ENCODE measurements around the gene KLRC4. TPM values are rescaled to one million over a fixed set of nuclear protein-coding genes. Genes with fewer than 3 reads are reported as not detected.
"Not testable (repeated sequence)": the region's sequence is repeated elsewhere in the genome, so short reads cannot be mapped to it uniquely, and the experiment has no call there.

The KLRC4 gene
- total RNA-seq, 2 experiments from 2014 or later, result 9.3 to 9.9 TPM

GRCh38 chr12:10384191-10384590 is 25.4 kb downstream of the KLRC4 start:
- no TSS peak for BruUV-seq (replicated peaks)
- intact Hi-C loops (cut with micrococcal nuclease; ENCODE audit: unreplicated experiment), result no loop called here
- ChIA-PET CTCF (ENCODE audit: unreplicated experiment) (no interaction called here), POLR2A (interaction anchor here (0.6 to 1.6 kb wide), 3 partner anchors 13 to 175 kb away, joined by 3 to 7 read pairs (median 3); no protein-coding TSS in a partner anchor)
- no peak overlapping the region for H3K4me3 ChIP-seq (ENCODE audit: low read depth, low read length, poor library complexity, severe bottlenecking)
- H2AFZ ChIP-seq (ENCODE audit: low read length), result no peak overlapping the region
- peaks cover 66% of the 10 kb centered on the region for H3K36me3 ChIP-seq (ENCODE audit: insufficient read depth, low read length)
- no peak overlapping the region for H3K4me2 ChIP-seq (ENCODE audit: low read length)
- no peak for DNase-seq (ENCODE audit: low spot score)
- TF ChIP-seq CTCF (conservative IDR thresholded peaks at IDR 0.05; ENCODE audit: low read length) (no peak), EZH2phosphoT487 (IDR thresholded peaks at IDR 0.05; ENCODE audit: borderline replicate concordance, low read depth, low read length) (no peak)
- H3K4me1 ChIP-seq (ENCODE audit: insufficient read depth, low read length, poor library complexity, severe bottlenecking), result peaks cover 23% of the 10 kb centered on the region
- H4K20me1 ChIP-seq (ENCODE audit: insufficient read depth, low read length), result no peaks in the 10 kb centered on the region
- H3K9me2 ChIP-seq (ENCODE audit: insufficient read depth, low read length), result no peaks in the 10 kb centered on the region
- H3K9me3 ChIP-seq (ENCODE audit: low read length), result peaks cover 40% of the 10 kb centered on the region
- H3K27ac ChIP-seq (ENCODE audit: low read depth, low read length, poor library complexity, severe bottlenecking), result no peak overlapping the region
- H3K79me2 ChIP-seq (ENCODE audit: insufficient read depth, low read depth, low read length), result peaks cover 50% of the 10 kb centered on the region; the same call in 1 of the 2 replicates

DNA sequence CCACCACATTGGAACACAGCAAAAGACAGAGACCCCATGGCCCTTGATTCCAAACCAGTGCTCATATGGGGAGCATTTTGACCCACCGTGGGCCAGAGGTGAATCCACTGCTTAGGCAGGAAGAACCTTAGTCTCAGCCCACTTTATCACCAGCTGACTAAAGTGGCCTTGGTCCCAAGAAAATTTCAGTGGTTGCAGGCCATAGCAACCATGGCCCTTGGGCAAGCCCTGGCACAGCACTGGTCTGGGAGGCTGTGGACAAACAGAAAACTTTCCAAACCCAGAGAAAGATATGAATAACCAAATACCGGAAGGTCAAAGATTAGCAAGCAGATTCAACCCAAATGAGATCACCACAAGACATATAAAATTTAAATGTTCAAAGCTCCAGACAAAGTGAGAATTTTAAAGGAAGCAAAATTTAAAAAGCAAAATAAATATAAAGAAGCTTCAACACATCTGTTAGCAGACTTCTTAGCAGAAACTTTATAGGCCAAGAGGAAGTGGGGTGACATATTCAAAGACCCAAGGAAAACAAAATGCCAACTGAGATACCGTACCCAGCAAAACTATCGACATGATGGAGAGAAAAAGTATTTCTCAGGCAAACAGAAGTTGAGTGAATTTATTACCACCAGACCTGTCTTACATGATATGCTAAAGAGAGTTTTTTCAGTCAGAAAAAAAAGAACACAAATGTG is 27.5 kb downstream of the KLRC4 start:
- no peak for TF ChIP-seq EZH2phosphoT487 (IDR thresholded peaks at IDR 0.05; ENCODE audit: borderline replicate concordance, low read depth, low read length)
- TF ChIP-seq CTCF (conservative IDR thresholded peaks at IDR 0.05; ENCODE audit: low read length), result no peak
- intact Hi-C loops (cut with micrococcal nuclease; ENCODE audit: unreplicated experiment), result no loop called here
- ChIA-PET POLR2A (interaction anchor here (1.2 to 2.0 kb wide), 2 partner anchors 15 to 16 kb away, joined by 3 to 8 read pairs; no protein-coding TSS in a partner anchor), CTCF (ENCODE audit: unreplicated experiment) (no interaction called here)
- no peak overlapping the region for H3K4me3 ChIP-seq (ENCODE audit: low read depth, low read length, poor library complexity, severe bottlenecking)
- no peak overlapping the region for H3K27ac ChIP-seq (ENCODE audit: low read depth, low read length, poor library complexity, severe bottlenecking)
- H3K4me2 ChIP-seq (ENCODE audit: low read length), result no peak overlapping the region
- peaks cover 40% of the 10 kb centered on the region for H3K9me3 ChIP-seq (ENCODE audit: low read length)
- no peaks in the 10 kb centered on the region for H4K20me1 ChIP-seq (ENCODE audit: insufficient read depth, low read length)
- H3K36me3 ChIP-seq (ENCODE audit: insufficient read depth, low read length), result peaks cover 87% of the 10 kb centered on the region
- H3K79me2 ChIP-seq (ENCODE audit: insufficient read depth, low read depth, low read length), result peaks cover 28% of the 10 kb centered on the region; the same call in 1 of the 2 replicates
- no TSS peak for BruUV-seq (replicated peaks)
- no peaks in the 10 kb centered on the region for H3K9me2 ChIP-seq (ENCODE audit: insufficient read depth, low read length)
- peaks cover 18% of the 10 kb centered on the region for H3K4me1 ChIP-seq (ENCODE audit: insufficient read depth, low read length, poor library complexity, severe bottlenecking)
- H2AFZ ChIP-seq (ENCODE audit: low read length), result no peak overlapping the region
- no peak for DNase-seq (ENCODE audit: low spot score)

GRCh38 chr12:10378737-10379136 is 30.8 kb downstream of the KLRC4 start:
- H3K9me3 ChIP-seq (ENCODE audit: low read length), result peaks cover 36% of the 10 kb centered on the region
- POLR2A ChIA-PET; DNase-seq (ENCODE audit: low spot score); H4K20me1 ChIP-seq (ENCODE audit: insufficient read depth, low read length); H3K79me2 ChIP-seq (ENCODE audit: insufficient read depth, low read depth, low read length); H3K4me3 ChIP-seq (ENCODE audit: low read depth, low read length, poor library complexity, severe bottlenecking); intact Hi-C loops (cut with micrococcal nuclease; ENCODE audit: unreplicated experiment); H3K9me2 ChIP-seq (ENCODE audit: insufficient read depth, low read length); H3K4me2 ChIP-seq (ENCODE audit: low read length); H2AFZ ChIP-seq (ENCODE audit: low read length); H3K27ac ChIP-seq (ENCODE audit: low read depth, low read length, poor library complexity, severe bottlenecking); CTCF ChIA-PET (ENCODE audit: unreplicated experiment); BruUV-seq (replicated peaks): not testable (repeated sequence)
- peaks cover 88% of the 10 kb centered on the region for H3K36me3 ChIP-seq (ENCODE audit: insufficient read depth, low read length)
- peaks cover 16% of the 10 kb centered on the region for H3K4me1 ChIP-seq (ENCODE audit: insufficient read depth, low read length, poor library complexity, severe bottlenecking)
